SK-N-MC (cell line): ENCODE data around the gene AASDH.

ENCODE experiments used
- EZH2 ChIP-seq: fragments of 200-600 bp; sonication (generic); IDR thresholded peaks from one replicate; pipeline ENCODE4 v1.6.1; 2017; ENCODE audit warnings: antibody characterized with exemption
- POLR2AphosphoS5 ChIP-seq: IDR thresholded peaks from 2 replicates; pipeline ENCODE4 v1.6.1; 2012; ENCODE audit warnings: mild to moderate bottlenecking, low read depth, low read length, borderline replicate concordance

- TF ChIP-seq POLR2AphosphoS5 (peak; percentile 98), EZH2 (no peak)
These were observed at the start of gene AASDH for GRCh38 chr4:56387023-56388001.
